Subcutaneous adipose tissue (tissue), 4 donors: ENCODE data around the gene SLC37A2. TPM values are rescaled to one million over a fixed set of nuclear protein-coding genes. Genes with fewer than 3 reads are reported as not detected.

ENCODE experiments used
- total RNA-seq, 4 donors: library from RNA; depleted of rRNA; stranded (reverse); fragments of >200 nt; gene quantifications; one replicate each; pipeline ENCODE4 v1.1.0, GENCODE V29; 2016
- TF ChIP-seq, protein P1 (sequence below): fragments of 450-650 bp; IDR thresholded peaks from one replicate; pipeline ENCODE4 v1.5.1; 2016; ENCODE audit warnings: low read depth, mild to moderate bottlenecking, control low read depth, antibody characterized with exemption, moderate library complexity

The SLC37A2 gene
- total RNA-seq, 4 donors from 2014 or later = 14.7 to 59.7 (median 22.5) TPM

DNA sequence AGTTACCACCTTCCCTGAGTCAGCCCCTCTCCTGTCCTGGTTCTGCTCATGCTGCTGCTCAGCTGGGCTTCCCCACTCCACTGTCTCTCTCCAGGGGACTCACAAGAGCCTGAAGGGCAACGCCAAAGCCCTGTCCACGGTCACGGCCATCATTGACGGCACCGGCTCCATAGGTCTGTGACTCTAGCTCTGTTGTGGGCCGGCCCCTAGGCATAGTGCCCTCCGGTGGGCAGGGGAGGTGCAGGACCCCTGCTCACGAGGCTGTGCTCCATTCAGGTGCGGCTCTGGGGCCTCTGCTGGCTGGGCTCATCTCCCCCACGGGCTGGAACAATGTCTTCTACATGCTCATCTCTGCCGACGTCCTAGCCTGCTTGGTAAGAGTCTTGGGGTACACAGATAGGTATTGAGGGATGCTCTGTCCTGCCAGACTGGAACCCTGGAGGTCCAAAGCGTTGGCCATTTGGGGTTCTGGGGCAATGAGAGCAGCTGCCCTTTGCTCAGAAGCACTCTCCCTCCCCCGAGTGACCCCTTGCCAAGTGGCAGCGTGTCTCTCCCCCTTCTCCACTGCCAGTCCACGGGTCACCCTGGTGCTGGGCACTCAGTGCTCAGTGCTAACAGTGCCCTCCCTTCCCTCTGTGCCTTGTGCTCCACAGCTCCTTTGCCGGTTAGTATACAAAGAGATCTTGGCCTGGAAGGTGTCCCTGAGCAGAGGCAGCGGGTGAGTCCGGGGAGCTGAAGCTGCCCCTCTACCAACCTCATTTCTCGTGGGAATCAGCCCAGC is 22.4 kb downstream of the SLC37A2 start:
- TF ChIP-seq, protein P1, sequence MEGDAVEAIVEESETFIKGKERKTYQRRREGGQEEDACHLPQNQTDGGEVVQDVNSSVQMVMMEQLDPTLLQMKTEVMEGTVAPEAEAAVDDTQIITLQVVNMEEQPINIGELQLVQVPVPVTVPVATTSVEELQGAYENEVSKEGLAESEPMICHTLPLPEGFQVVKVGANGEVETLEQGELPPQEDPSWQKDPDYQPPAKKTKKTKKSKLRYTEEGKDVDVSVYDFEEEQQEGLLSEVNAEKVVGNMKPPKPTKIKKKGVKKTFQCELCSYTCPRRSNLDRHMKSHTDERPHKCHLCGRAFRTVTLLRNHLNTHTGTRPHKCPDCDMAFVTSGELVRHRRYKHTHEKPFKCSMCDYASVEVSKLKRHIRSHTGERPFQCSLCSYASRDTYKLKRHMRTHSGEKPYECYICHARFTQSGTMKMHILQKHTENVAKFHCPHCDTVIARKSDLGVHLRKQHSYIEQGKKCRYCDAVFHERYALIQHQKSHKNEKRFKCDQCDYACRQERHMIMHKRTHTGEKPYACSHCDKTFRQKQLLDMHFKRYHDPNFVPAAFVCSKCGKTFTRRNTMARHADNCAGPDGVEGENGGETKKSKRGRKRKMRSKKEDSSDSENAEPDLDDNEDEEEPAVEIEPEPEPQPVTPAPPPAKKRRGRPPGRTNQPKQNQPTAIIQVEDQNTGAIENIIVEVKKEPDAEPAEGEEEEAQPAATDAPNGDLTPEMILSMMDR = no peak

DNA sequence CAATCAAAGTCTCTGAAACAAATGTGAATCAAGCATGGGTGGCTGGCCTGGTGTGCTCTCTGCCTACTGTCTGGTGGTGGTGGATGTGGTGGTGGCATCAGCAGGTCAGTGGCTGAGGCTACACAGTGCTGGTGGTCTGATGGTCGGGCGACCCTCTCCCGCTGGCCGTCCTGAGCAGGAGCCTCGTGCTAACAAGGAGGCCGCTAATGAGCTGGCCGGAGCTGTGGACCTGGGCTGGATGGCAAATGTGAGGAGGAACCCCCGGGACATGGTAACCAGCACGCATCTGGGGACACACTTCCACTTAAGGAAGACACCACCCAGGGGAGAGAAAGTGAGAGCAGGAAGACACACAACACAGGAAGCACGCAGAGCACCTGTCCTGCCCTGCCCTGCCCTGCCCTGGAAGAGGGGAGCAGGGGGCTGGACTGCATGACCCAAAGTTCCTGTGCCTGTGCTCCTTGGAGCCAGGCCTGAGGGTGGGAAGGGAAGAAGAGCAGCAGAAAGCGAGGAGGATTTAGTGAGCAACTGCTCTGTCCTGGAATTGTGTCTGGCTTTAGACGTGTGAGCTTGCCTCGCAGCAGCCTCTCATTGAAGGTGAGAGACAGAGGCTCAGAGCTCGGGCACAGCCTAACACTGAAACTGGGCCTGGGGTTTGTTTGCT is 23.7 kb downstream of the SLC37A2 start:
- TF ChIP-seq, protein P1 = no peak

DNA sequence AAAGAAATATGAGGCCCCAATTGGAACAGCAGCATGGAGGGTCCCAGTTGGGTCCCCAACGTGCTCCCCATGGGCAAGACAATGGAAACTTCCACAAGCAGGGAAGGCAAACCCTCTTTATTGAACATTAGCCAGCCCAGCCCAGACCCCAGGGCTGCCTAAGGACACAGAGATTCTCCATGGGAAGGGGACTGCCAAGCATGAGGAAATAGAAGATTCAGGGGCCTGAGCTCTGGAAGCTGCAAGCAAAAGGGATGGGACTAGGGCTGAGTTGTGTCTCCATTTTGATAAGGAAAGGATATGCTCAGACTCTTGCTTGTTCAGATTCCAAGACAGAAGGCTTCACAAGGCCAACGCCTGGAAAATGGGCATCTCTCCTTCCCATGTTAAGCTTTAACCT is 25.0 kb downstream of the SLC37A2 start:
- TF ChIP-seq, protein P1 = no peak

DNA sequence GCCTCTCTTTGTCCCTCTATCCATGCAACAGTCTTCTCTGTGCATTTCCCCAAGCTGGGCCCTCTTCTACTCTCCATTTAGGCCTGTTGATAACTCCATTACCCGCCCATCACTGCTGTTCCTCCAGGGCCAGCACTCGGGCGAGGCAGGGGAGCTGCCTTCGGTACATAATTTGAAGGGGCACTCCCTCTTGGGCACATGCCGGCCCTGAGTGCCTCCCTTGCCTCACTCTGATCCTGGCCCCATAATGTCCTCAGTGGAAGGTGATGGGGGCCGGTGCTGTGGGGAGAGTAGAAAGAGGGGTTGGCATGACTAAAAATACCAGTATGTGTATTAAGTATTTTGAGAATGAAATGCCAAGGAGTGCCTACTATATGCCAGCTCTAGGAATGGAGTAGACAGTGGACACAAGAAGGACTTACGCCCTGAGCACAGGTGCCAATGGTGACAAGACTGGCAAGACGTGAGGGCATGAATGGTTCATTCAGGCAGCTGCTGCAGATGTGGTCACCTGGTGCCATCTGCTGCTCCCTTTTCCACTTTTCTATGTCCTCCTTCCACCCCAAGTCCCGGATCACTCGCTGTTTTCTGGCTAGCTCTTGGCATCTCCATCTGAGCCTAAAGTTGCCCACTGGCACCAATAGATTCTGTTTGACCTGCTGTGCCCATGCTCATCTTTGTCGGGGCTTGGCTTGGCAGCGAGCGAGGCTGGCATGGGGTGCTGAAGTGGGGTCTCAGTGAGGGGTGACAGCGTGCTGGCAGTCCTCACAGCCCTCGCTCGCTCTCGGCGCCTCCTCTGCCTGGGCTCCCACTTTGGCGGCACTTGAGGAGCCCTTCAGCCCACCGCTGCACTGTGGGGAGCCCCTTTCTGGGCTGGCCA is 25.7 kb downstream of the SLC37A2 start:
- TF ChIP-seq, protein P1 = no peak

DNA sequence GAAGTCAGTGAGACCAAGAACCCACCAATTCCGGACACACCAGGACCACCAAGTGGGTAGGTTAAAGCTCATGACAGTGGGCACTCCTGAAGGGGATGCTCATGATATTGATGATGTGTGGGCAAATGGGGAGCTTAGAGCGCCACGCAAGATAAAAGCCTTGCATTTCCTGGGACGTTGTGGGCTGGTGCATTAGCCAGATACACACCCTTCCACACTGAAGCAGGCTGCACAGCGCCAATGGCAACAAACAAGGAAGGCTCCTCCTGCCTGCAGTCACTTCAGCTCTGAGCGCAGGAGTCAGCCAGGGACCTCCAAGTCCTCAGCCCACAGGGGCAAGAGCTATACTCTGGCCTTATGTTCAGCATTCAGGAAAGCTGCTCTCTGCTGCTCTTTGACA is 27.7 kb downstream of the SLC37A2 start:
- TF ChIP-seq, protein P1 = no peak

DNA sequence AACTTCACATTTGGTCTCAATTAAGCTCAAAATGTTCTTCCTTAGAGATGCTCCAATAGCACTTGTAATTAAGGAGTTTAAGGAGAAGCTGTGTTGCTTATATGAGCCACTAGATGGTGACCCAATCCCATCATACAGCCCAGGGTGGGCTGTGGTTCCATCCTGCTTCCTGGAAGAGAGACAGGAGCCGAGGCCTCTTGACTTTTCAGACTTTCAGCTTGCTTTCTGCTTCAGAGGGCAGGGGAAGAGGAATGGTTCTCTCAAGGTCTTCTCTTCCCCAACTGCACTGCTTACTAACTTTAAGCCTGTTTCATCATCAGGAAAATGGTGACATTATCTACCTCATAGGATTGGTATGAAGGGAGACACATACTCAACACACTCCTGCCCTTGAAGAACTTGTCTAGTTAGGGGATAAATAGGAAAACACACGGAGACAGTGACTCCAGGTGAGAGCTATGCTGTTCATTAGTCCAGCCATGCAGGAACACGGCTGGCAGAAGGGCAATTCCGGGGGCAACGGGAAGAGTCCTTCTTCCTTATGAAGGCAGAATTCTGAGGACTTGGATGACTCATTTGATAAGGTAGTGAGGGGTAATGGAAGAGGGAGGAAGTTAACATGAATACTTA is 28.3 kb downstream of the SLC37A2 start:
- TF ChIP-seq, protein P1 = no peak
